ENCODE data around the gene LAPTM4A.

DNA sequence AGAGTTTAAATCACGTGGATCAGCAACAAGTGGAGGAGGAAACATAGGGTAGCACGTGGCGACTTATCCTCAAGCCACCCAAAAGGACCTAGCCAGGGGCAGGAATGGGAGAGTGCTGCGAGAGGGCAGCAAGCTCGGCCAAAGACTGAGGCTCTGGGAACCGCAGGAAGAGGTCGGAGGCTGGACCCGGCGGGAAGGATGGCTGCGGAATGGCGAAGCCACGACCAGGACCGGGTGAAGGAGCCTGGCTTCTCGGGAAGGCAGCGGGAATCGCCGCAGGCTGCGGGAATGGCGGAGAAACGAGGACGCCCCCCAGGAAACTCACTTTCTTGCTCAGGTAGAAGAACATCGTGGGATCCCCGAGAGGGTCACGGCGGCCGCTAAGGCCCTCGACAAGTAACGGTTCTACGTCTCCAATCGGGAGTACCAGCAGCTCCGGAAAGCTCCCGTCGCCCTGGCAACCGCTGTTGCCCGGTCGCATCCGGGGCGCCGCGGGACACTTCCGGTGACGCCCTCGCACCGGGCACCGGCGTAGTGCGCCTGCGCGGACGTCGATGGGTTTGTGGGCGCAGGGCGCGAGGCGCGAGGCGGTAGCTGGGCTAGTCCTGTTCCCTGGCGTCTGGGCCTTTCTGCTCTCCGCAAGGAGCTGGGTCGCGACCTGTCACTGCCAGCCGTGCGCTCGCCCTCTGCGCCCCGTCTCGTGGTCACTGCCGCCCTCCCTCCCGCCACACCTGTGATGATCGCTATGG is 61.6 kb downstream of the LAPTM4A start, which contains the start of gene WDR35:
- TF ChIP-seq, protein P1, sequence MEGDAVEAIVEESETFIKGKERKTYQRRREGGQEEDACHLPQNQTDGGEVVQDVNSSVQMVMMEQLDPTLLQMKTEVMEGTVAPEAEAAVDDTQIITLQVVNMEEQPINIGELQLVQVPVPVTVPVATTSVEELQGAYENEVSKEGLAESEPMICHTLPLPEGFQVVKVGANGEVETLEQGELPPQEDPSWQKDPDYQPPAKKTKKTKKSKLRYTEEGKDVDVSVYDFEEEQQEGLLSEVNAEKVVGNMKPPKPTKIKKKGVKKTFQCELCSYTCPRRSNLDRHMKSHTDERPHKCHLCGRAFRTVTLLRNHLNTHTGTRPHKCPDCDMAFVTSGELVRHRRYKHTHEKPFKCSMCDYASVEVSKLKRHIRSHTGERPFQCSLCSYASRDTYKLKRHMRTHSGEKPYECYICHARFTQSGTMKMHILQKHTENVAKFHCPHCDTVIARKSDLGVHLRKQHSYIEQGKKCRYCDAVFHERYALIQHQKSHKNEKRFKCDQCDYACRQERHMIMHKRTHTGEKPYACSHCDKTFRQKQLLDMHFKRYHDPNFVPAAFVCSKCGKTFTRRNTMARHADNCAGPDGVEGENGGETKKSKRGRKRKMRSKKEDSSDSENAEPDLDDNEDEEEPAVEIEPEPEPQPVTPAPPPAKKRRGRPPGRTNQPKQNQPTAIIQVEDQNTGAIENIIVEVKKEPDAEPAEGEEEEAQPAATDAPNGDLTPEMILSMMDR (IDR thresholded peaks at IDR 0.05; ENCODE audit: insufficient read depth, low read length), result no peak
- TF ChIP-seq POLR2AphosphoS5 (IDR thresholded peaks at IDR 0.05; ENCODE audit: low read depth) (peak; percentile 71), SPI1 (IDR thresholded peaks at IDR 0.05; ENCODE audit: borderline replicate concordance, low read depth) (no peak)
- TF ChIP-seq, protein P2, sequence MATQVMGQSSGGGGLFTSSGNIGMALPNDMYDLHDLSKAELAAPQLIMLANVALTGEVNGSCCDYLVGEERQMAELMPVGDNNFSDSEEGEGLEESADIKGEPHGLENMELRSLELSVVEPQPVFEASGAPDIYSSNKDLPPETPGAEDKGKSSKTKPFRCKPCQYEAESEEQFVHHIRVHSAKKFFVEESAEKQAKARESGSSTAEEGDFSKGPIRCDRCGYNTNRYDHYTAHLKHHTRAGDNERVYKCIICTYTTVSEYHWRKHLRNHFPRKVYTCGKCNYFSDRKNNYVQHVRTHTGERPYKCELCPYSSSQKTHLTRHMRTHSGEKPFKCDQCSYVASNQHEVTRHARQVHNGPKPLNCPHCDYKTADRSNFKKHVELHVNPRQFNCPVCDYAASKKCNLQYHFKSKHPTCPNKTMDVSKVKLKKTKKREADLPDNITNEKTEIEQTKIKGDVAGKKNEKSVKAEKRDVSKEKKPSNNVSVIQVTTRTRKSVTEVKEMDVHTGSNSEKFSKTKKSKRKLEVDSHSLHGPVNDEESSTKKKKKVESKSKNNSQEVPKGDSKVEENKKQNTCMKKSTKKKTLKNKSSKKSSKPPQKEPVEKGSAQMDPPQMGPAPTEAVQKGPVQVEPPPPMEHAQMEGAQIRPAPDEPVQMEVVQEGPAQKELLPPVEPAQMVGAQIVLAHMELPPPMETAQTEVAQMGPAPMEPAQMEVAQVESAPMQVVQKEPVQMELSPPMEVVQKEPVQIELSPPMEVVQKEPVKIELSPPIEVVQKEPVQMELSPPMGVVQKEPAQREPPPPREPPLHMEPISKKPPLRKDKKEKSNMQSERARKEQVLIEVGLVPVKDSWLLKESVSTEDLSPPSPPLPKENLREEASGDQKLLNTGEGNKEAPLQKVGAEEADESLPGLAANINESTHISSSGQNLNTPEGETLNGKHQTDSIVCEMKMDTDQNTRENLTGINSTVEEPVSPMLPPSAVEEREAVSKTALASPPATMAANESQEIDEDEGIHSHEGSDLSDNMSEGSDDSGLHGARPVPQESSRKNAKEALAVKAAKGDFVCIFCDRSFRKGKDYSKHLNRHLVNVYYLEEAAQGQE (IDR thresholded peaks at IDR 0.05; ENCODE audit: insufficient replicate concordance, low read depth), result peak; percentile 61
